BLaER1 (cell line): ENCODE results near the gene PSMD6.

Experiments
- H3K27ac ChIP-seq: shearing (Covaris generic); formaldehyde crosslinking; 2 replicates; pipeline ENCODE4 v1.8.1; 2022
- H3K27me3 ChIP-seq: shearing (Covaris generic); formaldehyde crosslinking; 2 replicates; pipeline ENCODE4 v1.8.1; 2022
- H3K36me3 ChIP-seq: shearing (Covaris generic); formaldehyde crosslinking; 2 replicates; pipeline ENCODE4 v1.8.1; 2022
- H3K4me1 ChIP-seq: shearing (Covaris generic); formaldehyde crosslinking; 2 replicates; pipeline ENCODE4 v1.8.1; 2022
- H3K4me2 ChIP-seq: shearing (Covaris generic); formaldehyde crosslinking; 2 replicates; pipeline ENCODE4 v1.8.1; 2022
- H3K4me3 ChIP-seq: shearing (Covaris generic); formaldehyde crosslinking; 2 replicates; pipeline ENCODE4 v1.8.1; 2022
- H3K9ac ChIP-seq: shearing (Covaris generic); formaldehyde crosslinking; 2 replicates; pipeline ENCODE4 v1.8.1; 2022
- H3K9me3 ChIP-seq: shearing (Covaris generic); formaldehyde crosslinking; 2 replicates; pipeline ENCODE4 v1.8.1; 2022
- H4K20me1 ChIP-seq: shearing (Covaris generic); formaldehyde crosslinking; 2 replicates; pipeline ENCODE4 v1.8.1; 2022
- Cebpa-rat ChIP-seq: shearing (Covaris generic); IDR thresholded peaks from 2 replicates; pipeline ENCODE4 v1.8.1; 2022

The PSMD6 gene

DNA sequence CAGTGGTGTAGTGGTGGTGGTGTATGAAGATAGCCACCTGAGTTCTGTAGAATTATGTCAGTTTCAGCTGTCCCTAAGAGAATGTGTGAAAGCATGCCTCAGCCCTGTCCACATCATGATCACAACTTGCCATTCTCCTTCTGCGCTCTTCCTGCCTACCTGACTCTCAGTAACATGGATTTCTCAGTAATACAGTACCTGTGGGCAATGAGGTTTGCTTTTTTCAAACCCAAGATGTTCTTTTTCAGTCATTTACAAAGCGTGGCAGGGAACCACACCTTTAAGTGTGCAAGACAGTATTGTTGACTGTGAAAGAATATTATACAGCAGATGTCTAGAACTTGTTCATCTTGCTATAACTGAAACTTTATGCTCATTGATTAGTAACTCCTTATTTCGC lies 38.9 kb downstream of the PSMD6 start:
- no peaks in the 10 kb centered on the region for H3K9me3 ChIP-seq
- H3K4me2 ChIP-seq: no peak overlapping the region
- no peak overlapping the region for H3K27ac ChIP-seq
- TF ChIP-seq Cebpa-rat: no peak
- H3K4me3 ChIP-seq: no peak overlapping the region
- no peak overlapping the region for H3K9ac ChIP-seq
- peaks cover 2% of the 10 kb centered on the region for H3K4me1 ChIP-seq
- peaks cover 100% of the 10 kb centered on the region for H3K36me3 ChIP-seq
- H4K20me1 ChIP-seq: peaks cover 42% of the 10 kb centered on the region
- H3K27me3 ChIP-seq: no peaks in the 10 kb centered on the region

DNA sequence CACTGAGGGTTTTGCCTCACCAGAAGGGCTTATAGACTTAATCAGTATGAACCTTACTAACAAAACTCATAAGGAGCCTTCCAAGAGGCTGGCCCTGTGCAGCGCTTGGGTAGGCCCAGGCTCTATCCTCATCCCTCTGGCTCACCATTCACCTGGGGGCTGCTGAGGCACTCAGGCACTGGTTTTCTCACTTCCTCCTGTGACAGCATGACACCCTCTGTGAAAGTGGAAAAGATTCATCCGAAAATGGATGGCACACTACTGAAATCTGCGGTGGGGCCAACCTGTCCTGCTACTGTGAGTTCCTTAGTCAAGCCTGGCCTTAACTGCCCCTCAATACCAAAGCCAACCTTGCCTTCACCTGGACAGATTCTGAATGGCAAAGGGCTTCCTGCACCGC lies 41.3 kb downstream of the PSMD6 start:
- H3K27ac ChIP-seq: no peak overlapping the region
- no peak overlapping the region for H3K4me2 ChIP-seq

DNA sequence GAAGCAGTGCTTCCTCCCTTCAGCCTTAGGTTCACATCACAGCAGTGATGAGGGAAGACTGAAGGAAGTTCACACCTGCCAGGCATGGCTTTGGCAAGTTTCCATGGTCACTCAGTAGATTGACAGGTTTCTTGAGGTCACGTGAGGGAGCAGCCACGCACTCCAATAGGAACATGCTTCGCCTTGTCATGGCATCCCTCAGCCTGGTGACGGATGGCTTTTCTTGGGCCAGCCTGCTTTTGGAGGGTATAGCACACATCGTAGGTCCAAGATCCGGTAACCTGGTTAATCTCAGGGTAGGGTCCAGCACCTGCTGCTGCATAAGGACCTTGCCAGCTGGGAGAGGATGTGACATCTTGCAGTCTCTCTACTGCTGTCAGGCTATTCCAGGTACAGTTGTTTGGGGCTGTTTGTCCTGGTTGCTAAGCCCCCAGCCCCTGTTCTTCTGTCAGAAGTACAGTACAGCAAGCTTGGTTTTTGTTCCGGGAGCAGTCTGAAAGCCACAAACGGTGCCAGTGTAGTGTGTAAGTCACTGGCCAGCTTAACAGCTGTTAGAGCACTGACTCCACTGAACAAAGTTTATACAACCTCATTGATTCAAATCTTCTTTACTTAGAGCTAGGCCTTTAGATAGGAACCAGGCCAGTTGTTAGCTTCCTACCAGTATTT lies 42.3 kb downstream of the PSMD6 start:
- no peak overlapping the region for H3K27ac ChIP-seq
- H3K36me3 ChIP-seq: peaks cover 67% of the 10 kb centered on the region
- H3K4me3 ChIP-seq: no peak overlapping the region
- no peak overlapping the region for H3K4me2 ChIP-seq
- H3K27me3 ChIP-seq: no peaks in the 10 kb centered on the region
- TF ChIP-seq Cebpa-rat: no peak
- H4K20me1 ChIP-seq: peaks cover 62% of the 10 kb centered on the region
- peaks cover 23% of the 10 kb centered on the region for H3K4me1 ChIP-seq
- no peak overlapping the region for H3K9ac ChIP-seq
- no peaks in the 10 kb centered on the region for H3K9me3 ChIP-seq

More for the DNA sequence above, 41.3 kb downstream of the PSMD6 start:
- H3K9me3 ChIP-seq: no peaks in the 10 kb centered on the region
- no peaks in the 10 kb centered on the region for H3K27me3 ChIP-seq
- no peak overlapping the region for H3K9ac ChIP-seq
- no peak overlapping the region for H3K4me3 ChIP-seq
- H3K4me1 ChIP-seq: peaks cover 23% of the 10 kb centered on the region
- H4K20me1 ChIP-seq: peaks cover 52% of the 10 kb centered on the region
- no peak for TF ChIP-seq Cebpa-rat
- H3K36me3 ChIP-seq: peaks cover 77% of the 10 kb centered on the region

DNA sequence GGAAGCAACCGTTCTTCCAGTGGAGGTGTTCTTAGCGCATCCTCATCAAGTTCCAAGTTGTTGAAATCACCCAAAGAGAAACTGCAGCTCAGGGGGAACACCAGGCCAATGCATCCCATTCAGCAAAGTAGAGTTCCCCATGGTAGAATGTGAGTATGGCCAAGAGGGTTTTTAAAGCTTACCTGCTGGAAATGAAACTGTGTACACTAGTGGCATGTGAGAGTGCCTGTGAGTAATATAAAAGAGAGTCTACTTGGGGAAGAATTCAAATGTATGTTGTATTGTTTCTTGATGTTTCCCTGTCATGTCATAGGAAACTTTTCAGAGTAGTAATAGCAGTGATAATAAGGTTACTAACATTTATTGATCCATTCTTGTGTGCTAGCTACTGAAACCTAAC lies 43.3 kb downstream of the PSMD6 start:
- Histone ChIP-seq H3K27me3 (no peaks in the 10 kb centered on the region), H3K9me3 (no peaks in the 10 kb centered on the region), H3K4me1 (peaks cover 23% of the 10 kb centered on the region), H3K4me3 (no peak overlapping the region), H4K20me1 (peaks cover 62% of the 10 kb centered on the region), H3K4me2 (no peak overlapping the region), H3K9ac (no peak overlapping the region), H3K36me3 (peaks cover 58% of the 10 kb centered on the region), H3K27ac (no peak overlapping the region)
- no peak for TF ChIP-seq Cebpa-rat

DNA sequence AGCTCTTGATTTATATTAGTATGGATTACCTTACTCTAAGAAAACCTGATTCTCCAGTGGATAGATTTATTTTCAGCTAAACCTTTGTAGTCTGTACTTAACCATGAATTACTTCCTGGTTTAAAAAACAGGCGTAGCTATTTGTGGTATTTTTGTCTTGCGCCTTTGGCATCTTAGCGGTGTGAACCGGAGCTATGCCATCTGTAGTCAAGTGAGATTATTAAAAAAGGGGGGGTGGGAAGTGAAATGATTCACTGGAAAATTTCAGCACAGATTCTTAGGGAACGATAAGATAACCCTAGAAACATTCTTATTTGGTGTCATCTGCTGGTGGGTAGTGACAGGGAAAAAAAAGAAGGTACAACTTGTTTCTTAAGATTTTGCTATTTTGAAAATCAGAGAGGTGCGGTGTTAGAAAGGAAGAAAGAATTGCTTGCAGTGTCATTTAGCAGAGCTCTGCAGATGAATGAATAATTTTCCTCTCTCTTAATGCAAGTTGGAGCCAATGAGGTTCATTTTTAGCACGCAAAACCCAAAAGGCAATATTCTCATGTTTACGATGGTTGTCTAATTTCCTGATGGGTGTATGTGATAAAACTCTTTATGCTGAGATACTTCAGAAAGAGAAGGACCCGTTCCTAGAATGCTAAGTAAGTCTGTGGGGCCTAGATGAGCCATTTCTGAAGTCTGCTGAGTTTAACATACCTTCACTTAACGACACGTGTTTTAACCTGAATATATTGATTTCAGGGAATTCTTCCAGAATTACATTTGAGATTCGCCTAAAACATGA lies 44.0 kb downstream of the PSMD6 start:
- TF ChIP-seq Cebpa-rat: no peak
- H3K36me3 ChIP-seq: peaks cover 57% of the 10 kb centered on the region
- no peak overlapping the region for H3K4me3 ChIP-seq
- peaks cover 23% of the 10 kb centered on the region for H3K4me1 ChIP-seq
- no peaks in the 10 kb centered on the region for H3K27me3 ChIP-seq
- no peak overlapping the region for H3K9ac ChIP-seq
- H3K27ac ChIP-seq: no peak overlapping the region
- H3K4me2 ChIP-seq: peak overlapping the region; percentile 53
- H3K9me3 ChIP-seq: no peaks in the 10 kb centered on the region
- H4K20me1 ChIP-seq: peaks cover 66% of the 10 kb centered on the region

DNA sequence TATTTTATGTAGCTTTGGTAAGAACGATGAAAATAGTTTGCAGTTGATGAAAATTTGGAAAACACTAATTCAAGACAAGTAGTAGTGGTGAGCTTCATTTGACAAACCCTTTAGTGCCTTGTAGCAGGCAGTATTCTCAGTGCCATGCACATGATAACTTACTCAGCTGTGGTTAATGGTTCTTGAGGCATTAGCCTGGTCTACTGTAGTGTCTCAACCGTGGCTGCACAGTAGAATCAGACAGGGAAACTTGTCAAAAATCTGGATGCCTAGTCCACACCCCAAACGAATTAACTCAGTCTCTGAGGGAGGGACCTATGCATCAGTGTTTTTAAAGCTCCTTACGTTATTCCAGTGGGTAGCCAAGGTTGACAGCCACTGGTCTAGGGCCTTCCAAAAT lies 45.4 kb downstream of the PSMD6 start:
- no peak overlapping the region for H3K9ac ChIP-seq
- H3K4me1 ChIP-seq: peaks cover 23% of the 10 kb centered on the region
- no peak overlapping the region for H3K27ac ChIP-seq
- no peak for TF ChIP-seq Cebpa-rat
- peak overlapping the region; percentile 53; the same call in 1 of the 2 replicates for H3K4me2 ChIP-seq
- no peaks in the 10 kb centered on the region for H3K27me3 ChIP-seq
- H3K36me3 ChIP-seq: peaks cover 57% of the 10 kb centered on the region
- H4K20me1 ChIP-seq: peaks cover 73% of the 10 kb centered on the region
- no peaks in the 10 kb centered on the region for H3K9me3 ChIP-seq
- H3K4me3 ChIP-seq: no peak overlapping the region

DNA sequence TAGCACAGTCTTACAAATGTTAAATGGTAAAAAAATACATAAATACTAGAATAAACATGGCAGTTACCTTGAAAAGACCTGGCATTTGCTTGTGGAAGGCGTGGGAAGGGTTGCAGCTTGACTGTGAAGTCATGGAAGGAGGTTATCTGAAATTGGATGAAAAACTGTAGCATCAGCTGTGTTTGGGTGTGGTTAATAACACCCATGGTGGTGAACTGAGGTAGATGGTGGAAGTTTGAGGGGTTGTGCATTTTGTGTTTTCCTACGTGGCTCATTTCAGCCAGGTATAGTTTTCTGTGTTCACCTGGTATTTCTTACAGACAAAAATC lies 46.5 kb downstream of the PSMD6 start:
- Histone ChIP-seq H3K36me3 (peaks cover 50% of the 10 kb centered on the region), H3K9me3 (no peaks in the 10 kb centered on the region), H3K4me1 (peaks cover 23% of the 10 kb centered on the region), H4K20me1 (peaks cover 80% of the 10 kb centered on the region), H3K4me3 (no peak overlapping the region), H3K9ac (no peak overlapping the region), H3K4me2 (no peak overlapping the region), H3K27ac (no peak overlapping the region), H3K27me3 (no peaks in the 10 kb centered on the region)
- no peak for TF ChIP-seq Cebpa-rat

DNA sequence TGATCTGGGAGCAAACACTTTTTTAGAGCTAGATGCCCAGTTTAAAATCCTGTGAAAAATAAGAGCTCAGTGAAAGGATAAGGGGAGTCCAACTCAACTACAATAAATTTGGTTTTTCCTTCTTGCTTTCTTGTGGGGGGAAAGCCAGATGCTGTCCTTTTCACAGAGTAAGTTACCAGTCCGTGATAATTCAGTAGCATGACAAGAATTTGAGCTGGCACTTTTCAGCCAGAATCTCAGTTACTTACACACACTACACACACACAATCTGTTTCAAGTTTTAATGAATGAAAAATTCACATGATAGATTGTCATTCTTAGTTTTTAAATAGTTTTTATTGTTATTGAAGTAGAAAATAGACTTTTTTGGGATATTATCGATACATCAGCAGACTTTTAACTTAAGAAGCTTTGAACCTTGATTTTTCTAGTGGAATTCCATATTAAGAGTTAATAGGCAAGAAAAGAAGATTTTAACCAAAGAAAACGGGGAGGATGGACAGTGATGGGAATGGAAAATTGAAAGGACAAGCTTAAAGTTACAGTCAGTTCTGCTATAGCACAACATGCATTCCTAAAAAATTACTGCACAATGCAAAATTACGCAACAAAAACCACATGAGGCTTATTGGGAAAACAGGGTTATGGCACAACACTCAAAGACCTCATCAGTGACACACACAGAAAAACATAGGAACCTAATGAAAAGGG lies 47.0 kb downstream of the PSMD6 start:
- H4K20me1 ChIP-seq: peaks cover 82% of the 10 kb centered on the region
- no peak overlapping the region for H3K9ac ChIP-seq

DNA sequence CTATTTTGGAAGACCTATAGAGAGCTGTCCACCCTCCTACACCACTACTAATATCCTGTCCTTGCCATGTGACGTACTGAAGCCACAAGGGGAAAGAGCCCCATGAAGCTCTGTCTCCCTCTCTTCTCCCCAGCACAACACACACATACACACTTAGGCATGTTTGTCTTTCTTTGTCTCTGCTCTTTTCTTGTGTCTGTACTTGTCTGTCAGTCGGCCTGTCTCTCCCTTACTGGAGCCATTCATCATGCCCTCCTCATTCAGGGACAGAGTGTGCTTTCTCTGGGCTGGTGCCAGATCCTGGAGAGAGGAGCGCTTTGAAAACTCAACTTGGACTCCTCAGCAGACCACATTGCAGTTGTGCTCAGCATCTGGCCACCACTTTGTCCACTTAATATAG lies 47.6 kb downstream of the PSMD6 start:
- no peak overlapping the region for H3K4me2 ChIP-seq
- peaks cover 44% of the 10 kb centered on the region for H3K36me3 ChIP-seq
- peaks cover 29% of the 10 kb centered on the region for H3K4me1 ChIP-seq
- peaks cover 83% of the 10 kb centered on the region for H4K20me1 ChIP-seq
- H3K9ac ChIP-seq: no peak overlapping the region
- H3K4me3 ChIP-seq: no peak overlapping the region
- no peaks in the 10 kb centered on the region for H3K9me3 ChIP-seq
- H3K27me3 ChIP-seq: no peaks in the 10 kb centered on the region
- TF ChIP-seq Cebpa-rat: no peak
- H3K27ac ChIP-seq: no peak overlapping the region

More for the DNA sequence above, 47.0 kb downstream of the PSMD6 start:
- no peaks in the 10 kb centered on the region for H3K9me3 ChIP-seq
- H3K4me2 ChIP-seq: no peak overlapping the region
- H3K36me3 ChIP-seq: peaks cover 44% of the 10 kb centered on the region
- no peak overlapping the region for H3K27ac ChIP-seq
- peaks cover 23% of the 10 kb centered on the region for H3K4me1 ChIP-seq
- no peaks in the 10 kb centered on the region for H3K27me3 ChIP-seq
- TF ChIP-seq Cebpa-rat: no peak
- H3K4me3 ChIP-seq: no peak overlapping the region

DNA sequence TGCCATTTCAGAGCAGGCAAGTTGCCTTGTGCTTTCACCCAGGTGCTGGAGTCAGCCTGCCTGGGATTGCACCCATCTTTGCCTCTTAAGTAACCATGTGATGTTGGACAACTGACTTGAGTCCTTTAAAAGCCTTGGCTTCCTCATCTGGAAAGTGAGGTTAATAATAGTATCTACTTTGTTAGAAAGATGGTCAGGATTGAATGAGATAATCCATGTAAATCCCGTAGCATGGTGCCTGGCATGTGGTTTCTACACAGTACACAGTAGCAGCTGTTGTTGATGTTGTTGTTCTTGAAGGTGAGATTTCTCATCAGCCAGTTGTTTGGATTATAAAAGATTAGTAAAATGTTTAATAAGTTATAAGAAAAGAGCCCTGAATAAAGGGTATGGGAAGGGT lies 48.8 kb downstream of the PSMD6 start:
- Histone ChIP-seq H3K4me1 (peaks cover 40% of the 10 kb centered on the region), H3K9ac (no peak overlapping the region), H4K20me1 (peaks cover 83% of the 10 kb centered on the region), H3K27ac (no peak overlapping the region), H3K9me3 (no peaks in the 10 kb centered on the region), H3K36me3 (peaks cover 33% of the 10 kb centered on the region), H3K4me2 (no peak overlapping the region), H3K4me3 (no peak overlapping the region), H3K27me3 (no peaks in the 10 kb centered on the region)
- TF ChIP-seq Cebpa-rat: no peak
